ENCODE results near the gene UNC5C. TPM values are rescaled to one million over a fixed set of nuclear protein-coding genes. Genes with fewer than 3 reads are reported as not detected.

The UNC5C gene
- total RNA-seq, 1 experiment from 2014 or later: 0.11 TPM

DNA sequence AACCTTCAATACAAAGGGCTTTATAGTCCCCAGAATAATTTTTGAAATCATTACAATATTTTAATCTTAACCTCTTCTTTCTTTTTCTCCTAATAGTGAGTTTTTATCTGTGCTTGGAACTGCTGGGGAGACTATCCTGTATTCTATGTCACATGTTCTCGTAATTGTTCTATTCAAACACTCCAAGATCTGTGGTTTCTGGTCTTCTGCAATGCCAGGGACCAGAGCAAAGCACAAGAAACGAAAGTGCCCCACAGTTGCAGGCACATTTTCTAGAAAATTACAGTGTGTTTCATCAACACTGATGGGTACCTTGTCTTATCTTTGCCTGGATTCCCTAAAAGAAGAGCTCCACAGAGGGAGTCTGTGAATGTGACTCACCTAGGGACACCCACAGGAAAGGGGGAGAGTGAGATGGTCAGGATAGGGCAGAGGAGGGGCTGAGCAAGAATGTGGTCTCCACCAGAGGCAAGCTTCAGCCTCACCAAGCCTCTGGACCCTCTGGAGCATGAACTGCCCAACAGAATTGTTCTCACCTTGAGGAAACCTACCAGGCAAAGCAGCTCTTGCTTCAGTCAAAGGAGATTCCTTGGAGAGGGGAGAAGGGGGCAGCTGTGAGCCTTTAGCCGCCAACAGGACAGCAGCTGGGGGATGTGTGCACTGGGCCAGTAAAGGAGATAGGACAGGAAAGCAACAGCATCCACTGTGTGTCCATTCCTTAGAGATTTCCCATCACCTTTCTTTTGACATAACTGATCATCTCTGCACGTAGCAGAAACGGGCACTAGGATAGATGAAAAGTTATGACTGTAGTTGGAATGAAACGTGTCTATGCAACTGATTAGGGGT lies 25.9 kb downstream of the UNC5C start:
- DNase-seq (ENCODE audit: low read depth): no peak

DNA sequence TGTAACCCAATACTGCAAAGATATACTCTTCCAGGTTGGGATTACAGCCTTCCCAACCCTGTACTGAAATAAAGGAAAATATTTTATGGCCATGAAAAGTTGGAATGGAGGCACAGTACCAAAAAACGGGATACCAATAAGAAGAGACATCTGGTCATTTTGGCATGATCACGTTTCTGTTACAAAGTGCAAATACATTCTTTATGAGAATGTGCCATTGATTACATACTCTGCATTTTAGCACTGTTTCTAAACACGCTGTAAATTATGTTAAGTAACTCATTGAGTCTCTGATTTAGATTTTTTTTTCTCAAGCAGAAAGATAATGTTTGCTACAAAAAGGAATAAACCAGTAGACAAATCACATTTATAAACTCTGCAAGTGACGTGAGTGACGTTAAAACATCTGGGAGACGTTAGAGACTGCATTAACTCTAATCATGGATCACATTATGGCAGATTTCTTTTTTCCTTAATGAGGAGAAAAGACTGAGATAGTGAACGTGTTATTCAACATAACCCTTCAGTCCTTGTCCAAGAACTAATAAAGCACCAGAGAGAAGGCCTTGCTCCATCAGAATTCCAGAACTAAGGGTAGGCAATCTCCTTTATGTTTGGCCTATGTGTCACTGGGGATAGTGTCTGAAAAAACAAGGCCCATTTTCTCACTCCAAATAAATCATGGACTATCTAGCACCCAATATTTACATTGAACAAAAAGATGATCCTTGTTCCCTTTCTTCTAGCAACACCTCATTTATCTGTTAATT lies 31.0 kb downstream of the UNC5C start:
- no peak for DNase-seq (ENCODE audit: low read depth)

DNA sequence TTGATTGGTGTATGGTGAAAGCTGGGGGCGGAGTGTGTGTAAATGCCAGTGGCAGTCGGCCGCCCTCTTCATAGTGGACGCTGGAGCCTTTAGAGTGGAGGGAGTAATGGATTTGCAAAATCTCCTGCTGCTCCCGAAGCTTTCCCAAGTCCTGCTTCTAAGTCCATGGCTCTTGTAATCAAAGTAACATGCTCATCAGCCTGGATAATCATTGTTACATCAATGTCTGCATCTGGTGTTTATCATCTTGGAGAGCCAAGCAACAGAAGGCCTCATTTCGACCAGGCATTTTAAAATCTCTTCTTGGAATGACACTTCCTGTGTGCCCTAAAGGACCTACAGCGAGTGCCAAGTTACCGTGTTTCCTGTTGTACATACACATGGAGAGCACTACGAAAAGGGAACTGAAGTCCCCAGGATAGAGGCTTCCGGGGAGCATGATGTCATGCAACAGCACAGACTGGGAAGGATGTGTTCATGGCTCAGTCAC lies 32.2 kb downstream of the UNC5C start:
- DNase-seq (ENCODE audit: low read depth): no peak

DNA sequence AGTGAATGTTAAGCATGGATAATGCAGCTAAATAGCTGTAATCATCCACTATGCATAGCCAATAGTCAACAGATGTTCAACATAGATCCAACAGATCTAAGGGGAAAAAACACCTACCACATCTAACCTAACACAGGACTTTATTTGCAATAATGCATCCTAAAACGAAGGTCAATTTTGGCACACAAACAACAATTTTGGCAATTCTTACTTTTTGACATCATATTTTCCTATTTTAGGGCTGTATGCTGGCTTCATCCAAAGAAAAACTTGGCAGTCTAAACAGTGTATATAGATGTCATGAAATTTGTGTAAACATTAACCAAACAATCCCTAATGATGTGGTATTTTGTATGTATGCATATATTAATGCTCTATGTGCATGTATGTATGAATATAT lies 33.2 kb downstream of the UNC5C start:
- no peak for DNase-seq (ENCODE audit: low read depth)

DNA sequence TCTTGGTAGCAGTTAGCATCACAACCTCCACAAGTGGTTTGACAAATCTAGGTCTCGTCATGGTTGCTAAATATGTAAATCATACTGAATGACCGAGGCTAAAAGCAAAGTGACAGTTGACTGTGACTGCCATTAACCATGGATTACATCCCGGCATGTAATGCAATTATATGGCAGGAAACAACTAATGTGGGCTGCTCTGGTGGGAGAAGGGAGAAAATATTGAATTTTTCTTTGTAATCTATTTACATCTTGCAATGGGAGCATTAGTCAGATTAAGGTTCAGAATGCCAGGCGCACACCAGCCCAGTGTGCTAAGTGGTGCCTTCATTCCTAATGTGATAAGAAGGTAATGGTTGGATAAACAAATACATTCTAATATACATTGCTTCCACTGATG lies 35.8 kb downstream of the UNC5C start:
- DNase-seq (ENCODE audit: low read depth): no peak

DNA sequence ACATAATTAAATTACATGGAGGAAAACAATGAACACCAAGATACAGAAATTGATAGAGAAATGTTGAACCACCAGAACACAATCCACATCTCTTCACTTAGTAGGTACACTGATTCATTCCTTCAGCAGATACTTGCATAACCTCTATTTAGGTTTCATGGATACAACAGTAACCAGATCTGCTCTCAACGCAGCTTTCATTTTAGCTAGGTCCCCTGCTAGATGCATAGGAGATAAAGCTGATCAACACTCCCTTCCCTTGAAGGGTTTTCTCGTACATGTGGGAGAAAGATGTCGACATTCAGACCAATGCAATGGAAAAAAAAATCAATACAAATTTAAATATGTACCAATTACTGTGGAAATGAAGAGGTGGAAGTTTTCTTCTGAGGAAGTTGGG lies 37.3 kb downstream of the UNC5C start:
- DNase-seq (ENCODE audit: low read depth): no peak

DNA sequence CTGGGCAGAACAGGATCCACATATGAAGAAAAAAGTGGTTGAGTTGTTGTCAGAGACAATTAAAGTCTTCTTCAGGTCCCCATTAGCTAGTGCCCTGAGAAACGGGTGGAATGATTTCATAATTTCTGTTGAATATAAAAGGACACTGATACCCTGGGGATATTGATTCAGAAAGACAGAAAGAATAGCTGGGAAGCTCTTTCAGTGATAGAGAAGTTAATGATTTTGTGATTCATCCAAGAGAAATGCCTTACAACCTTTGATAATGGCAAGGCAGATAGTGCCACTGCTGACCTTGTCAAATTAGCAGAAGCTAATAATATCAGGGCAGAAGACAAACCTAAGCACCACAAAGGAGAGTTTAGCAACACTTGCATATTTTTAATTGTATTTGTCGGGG lies 37.9 kb downstream of the UNC5C start:
- DNase-seq (ENCODE audit: low read depth): no peak

DNA sequence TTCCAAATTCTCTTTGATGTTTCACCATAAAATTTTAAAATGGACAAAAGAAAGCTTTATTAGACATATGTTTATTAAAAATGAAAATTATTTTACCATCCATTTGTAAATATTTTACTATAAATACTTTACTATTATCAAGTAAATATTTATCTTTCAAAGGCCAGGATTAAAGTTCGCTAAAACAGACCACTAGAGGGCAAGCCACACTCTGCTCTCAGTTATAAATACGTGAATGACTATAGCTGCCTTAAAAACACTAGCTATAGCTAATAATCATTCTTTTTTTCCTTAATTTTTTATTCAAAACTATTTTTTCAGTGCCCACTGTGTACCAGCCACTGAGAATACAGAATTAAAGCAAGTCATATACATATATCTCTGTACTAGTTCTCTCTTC lies 38.6 kb downstream of the UNC5C start:
- DNase-seq (ENCODE audit: low read depth): peak; percentile 10

DNA sequence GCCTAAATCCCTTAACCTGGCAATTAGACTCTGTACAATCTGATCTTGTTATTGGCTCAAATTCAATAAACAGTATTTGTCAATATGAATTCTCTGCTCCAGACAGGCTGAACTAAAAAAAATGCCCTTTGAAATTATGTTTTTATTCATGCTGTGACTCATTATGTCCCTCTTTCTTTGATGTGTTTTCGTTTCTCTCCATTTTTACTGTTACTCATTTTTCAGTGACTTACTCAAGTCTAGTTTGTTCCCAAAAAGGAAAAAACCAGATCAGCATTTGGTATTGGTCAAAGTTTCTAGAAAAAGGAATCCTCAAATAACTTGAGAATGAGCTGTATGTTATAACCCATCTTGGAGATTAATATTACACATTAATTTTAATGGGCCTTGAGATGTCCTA lies 40.4 kb downstream of the UNC5C start:
- peak; percentile 14 for DNase-seq (ENCODE audit: low read depth)

DNA sequence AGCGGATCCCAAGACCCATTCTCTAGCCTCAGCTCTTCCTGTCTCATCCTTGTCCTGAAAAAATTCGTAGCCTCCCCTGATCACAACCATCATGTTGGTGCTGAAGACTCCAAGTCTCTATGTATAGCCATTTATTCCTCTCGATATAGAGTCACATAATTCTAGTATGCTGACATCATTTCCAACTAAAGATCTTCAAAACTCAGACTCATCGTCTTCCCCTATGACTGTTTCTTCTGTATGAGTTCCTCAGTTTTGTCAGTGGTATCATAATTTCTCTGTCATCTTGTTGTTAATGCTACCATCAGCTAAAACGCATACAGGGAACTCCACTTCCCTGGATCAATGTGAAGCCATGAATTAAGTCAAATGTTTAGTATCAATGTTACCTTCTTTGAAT lies 41.2 kb downstream of the UNC5C start:
- no peak for DNase-seq (ENCODE audit: low read depth)

DNA sequence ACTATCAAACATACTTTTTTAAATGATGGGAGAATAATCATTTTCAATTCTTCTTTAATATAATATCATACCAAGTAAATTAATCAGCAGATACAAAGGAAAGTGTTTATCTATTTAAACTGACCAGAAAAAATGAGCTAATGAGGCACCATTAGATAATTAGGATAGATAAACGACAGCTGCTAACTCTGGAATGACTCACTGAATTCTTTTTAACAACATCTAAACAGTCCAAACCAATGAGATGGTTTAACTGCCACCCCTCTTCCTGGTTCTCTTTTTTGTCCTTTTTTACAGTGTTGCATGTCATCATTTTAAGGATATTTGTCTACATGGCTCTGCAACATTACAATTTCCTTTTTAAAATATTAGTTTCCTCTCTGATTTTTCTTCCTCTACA lies 41.6 kb downstream of the UNC5C start:
- DNase-seq (ENCODE audit: low read depth): no peak

DNA sequence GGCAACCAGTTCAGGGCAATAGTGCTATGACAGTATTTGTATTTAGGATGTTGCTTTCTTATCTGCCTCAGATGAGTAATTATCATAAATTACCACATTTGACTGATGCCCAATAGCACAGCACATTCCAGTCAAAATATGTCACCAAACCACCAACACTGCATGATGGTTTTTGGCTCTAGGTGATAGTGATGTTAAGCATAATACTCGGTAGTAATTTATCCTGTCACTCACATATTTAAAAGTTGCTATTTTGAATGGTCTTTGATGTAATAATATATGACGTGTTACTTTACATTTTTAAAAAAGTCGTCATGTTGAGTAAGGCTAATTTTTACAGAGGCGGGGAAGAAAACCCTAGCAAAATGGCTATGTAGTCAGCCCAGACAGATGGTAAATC lies 42.5 kb downstream of the UNC5C start:
- DNase-seq (ENCODE audit: low read depth): peak; percentile 74

DNA sequence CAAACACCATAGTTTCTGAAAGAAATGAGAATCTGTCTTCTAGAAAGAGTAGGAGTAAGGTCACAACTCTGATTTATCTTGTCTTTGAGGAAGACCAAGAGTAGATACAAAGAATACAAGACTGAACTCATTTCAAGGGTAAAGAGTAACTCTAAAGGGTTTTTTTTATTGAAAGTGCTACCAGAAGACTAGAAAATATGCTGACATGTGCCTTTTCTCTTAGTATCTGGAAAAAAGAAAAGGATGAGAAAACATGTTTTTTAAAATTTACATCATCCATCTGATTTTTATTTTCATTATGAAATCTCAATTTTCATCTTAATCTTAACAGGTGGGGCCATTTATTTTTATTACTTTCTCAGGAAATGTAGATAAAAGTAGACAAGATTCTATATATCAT lies 43.0 kb downstream of the UNC5C start:
- DNase-seq (ENCODE audit: low read depth): no peak

DNA sequence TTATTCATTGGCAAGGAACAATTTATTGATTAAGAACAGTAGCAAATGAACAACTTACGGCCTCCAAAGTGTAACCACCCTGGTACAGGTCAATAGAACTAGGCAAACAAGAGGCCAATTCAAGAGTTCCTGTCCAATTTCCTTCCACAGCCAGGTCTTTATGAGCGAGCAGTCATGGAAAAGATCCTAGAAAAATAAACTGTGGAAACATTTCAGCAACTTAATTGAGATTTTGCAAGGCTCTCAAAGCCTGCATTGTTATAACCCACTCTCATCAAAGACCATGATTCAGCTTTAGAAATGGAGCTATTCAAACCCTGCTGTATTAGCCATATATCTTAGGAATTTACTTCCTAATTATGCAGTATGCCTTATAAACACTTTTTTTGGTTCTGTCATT lies 43.6 kb downstream of the UNC5C start:
- DNase-seq (ENCODE audit: low read depth): peak; percentile 72

DNA sequence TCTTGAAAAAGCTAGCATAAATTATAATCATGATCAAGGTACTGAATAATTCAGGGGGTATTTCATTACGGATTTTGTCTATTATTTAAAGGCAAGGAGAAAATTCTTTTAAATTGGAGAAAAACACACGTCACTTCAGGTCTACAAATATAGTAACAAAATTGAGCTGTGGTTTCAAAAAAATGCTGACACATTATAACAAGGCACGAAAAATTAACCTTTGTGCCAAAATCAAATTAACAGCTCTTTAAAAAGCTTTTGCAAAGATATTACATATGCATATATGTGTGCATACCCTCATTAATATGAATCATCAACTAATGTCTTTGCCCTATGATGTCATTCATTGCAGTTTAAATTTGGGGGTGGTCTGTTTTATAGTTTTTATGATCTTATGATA lies 44.3 kb downstream of the UNC5C start:
- no peak for DNase-seq (ENCODE audit: low read depth)

DNA sequence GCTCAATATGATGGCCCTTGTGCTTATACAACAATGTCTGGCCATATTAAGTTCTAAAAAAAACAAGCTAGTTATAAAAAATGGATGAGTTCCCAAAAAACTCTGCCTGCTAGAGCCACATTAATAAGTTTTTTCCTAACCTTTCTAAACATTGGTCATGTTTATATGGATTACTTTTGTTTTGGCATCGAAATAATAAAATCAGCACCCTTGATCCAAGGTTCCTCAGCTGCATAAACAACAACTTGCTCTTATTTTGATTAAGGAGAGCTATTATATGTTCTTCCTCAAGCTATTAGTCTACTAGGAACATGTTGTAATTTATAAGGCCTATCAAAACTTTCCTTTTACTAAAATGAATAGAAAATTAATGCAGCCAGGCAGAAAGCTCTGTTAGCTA lies 48.4 kb downstream of the UNC5C start:
- no peak for DNase-seq (ENCODE audit: low read depth)

DNA sequence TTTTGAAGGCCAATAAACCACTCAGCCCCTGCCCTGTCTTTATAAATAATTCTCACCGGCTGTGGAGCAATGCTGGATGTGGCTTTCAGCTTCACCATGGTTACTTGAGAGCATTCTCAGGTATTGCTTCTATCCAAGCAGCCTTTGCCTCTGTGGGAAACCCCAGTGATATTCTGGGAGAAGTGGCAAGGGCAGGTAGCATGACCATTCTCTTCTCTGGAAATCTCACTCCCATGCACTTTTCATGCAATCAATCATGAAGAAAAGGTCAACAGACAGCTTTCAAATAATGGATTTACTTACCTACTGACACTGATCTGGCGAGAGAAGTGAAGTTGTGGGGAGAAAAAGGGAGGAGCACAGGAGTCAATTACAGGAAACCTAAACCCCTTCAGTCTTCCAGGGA lies 49.5 kb downstream of the UNC5C start:
- no peak for DNase-seq (ENCODE audit: low read depth)

DNA sequence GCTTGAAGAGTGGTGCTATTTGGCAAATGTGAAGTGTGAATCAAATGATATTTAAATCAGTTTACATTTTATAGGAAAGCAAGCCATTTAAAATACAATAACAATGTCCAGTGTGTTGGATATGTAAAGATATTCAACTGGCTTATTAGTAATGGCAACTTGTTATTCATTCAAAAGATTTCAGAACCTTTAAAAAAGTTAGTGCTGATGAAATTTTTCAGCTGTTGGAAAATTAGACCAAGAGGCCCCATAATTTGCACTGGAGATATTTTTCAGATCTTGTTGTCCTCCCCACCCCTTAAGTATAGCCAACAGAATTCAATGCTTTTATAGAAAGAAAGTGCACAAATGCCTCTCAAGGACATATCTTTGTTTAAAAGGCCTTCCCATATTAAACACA lies 54.6 kb downstream of the UNC5C start:
- DNase-seq (ENCODE audit: low read depth): no peak

DNA sequence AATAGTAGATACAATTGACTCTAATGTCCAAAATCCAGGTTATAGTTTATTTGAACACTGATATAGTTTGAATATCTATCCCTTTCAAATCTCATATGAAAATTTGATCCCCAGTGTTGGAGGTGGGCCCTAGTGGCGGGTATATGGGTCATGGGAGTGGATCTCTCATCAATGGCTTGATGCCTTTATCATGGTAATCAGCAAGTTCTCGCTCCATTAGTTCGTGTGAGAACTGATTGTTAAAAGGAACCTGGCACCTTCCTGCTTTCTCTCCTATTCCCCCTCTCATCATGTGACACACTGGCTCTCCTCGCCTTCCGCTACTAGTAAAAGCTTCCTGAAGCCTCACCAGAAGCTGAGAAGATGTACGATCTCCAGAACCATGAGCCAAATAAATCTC lies 70.1 kb downstream of the UNC5C start:
- DNase-seq (ENCODE audit: low read depth): no peak

DNA sequence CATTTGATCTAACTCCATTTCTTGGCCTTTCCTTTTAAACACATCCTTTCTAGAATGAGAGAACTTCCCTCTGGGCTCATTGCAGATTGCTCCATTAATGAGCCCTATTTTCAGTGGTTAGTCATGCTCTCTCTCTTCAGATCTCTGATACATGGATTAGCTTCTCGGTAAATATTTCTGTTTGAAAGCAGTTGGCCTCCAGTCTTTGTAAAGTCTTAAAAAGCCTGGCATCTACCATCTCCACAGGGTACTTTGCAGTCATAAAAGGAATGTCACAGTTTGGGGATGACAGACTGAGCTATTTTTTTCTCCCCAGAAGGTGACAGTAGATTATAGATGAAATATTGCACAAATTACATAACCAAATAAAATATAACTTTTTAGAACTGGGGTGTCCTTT lies 72.7 kb downstream of the UNC5C start:
- no peak for DNase-seq (ENCODE audit: low read depth)

DNA sequence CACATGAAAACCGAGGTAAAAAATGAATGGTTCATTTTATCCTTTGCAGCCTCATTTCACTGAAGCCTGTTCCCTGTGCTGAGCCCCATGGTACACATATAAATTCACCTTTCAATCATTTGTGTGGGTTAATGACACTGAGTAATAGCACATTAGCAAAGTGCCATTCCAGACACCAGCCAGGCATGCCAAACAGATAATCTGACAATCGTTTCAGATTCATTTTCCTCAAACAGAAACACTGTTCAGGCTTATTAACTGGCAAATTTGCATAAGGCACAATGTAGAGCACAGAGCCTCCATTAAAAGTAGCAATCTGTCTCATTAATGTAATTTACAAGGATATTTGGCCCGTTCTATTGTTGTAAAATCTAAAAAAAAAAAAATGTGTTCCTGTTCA lies 76.2 kb downstream of the UNC5C start:
- no peak for DNase-seq (ENCODE audit: low read depth)

DNA sequence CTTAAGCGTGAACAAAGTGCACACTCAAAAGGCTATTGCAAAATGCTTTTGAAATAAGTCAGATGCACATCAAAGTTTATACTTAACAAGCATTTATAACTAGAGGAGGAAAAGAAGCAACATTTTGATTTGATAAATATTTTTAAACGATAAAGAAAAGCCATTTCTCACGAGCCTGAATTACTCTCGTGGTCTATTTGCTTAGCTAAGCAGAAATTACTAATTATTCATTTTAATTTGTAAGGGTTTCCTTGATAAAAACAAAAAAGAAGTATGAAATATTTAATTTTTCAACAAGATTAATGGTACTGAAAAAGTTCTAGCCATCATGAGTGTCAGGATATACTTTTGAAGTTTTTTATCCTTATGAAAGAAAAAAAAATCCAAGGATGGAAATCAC lies 78.2 kb downstream of the UNC5C start:
- no peak for DNase-seq (ENCODE audit: low read depth)

DNA sequence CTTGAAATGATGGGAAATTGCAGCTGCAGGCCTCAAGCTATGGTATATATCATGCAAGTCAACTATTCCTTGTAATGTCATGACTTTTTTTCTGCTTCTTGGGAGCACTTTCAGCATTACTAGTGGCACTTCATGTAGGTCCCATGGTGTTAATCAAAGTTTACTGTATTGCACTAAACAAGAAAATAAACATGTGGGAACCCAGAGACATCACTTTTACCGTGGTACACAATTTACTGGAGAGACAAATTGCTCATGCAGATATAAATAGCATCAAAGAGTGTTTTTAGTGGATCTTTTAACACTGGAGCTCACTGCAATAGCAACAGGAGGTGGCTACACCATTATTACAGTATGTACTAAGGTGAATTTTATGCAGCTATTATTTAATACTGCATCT lies 79.2 kb downstream of the UNC5C start:
- DNase-seq (ENCODE audit: low read depth): no peak
